RWPE1 (cell line): ENCODE measurements around the gene SEZ6.

ENCODE experiments used
- CTCF ChIA-PET: fragments of 350-600 bp; sonication (Branson Sonifier 250); formaldehyde crosslinking; extraction: SDS; loops from one replicate; lab custom pipeline; 2021; lab: Yijun Ruan, JAX
- POLR2A ChIA-PET: fragments of 400-600 bp; formaldehyde crosslinking; extraction: SDS; loops from one replicate; lab custom pipeline; 2020; ENCODE audit warnings: antibody characterized with exemption; ENCODE audit not compliant: low non-redundant PET; lab: Yijun Ruan, JAX
- DNase-seq: peaks from one replicate; pipeline ENCODE4 v3.0.0; 2012; ENCODE audit warnings: low spot score
- H3K27ac ChIP-seq: fragments of 450-650 bp; 2 replicates; pipeline ENCODE4 v1.5.1; 2017
- CTCF ChIP-seq: fragments of 450-650 bp; conservative IDR thresholded peaks from 2 replicates; pipeline ENCODE4 v1.5.1; 2017; ENCODE audit warnings: low read depth, mild to moderate bottlenecking

The SEZ6 gene

GRCh38 chr17:29008591-29008990 lies 2.8 kb upstream of the SEZ6 start:
- no peak for DNase-seq
- no peak for TF ChIP-seq CTCF
- ChIA-PET CTCF (no interaction called here), POLR2A (interaction anchor here (0.6 kb wide), 1 partner anchor 183 kb away, joined by 11 read pairs; no protein-coding TSS in a partner anchor)
- H3K27ac ChIP-seq = no peak overlapping the region

GRCh38 chr17:29007860-29008455 lies 2.1 kb upstream of the SEZ6 start:
- peak; percentile 90 for DNase-seq
- no peak overlapping the region for H3K27ac ChIP-seq
- ChIA-PET POLR2A (no interaction called here), CTCF (no interaction called here)
- no peak for TF ChIP-seq CTCF

- no peak for TF ChIP-seq CTCF
- no peak for DNase-seq
- ChIA-PET POLR2A (no interaction called here), CTCF (no interaction called here)
- H3K27ac ChIP-seq = no peak overlapping the region
These were observed 1.6 kb upstream of the SEZ6 start for GRCh38 chr17:29007456-29007855.

GRCh38 chr17:29004081-29004692 lies 1.6 kb downstream of the SEZ6 start:
- ChIA-PET POLR2A (interaction anchor here (0.7 kb wide), 1 partner anchor 807 kb away, joined by 4 read pairs; no protein-coding TSS in a partner anchor), CTCF (interaction anchor here (0.6 kb wide), 1 partner anchor 263 kb away, joined by 3 read pairs; no protein-coding TSS in a partner anchor)
- no peak for TF ChIP-seq CTCF
- DNase-seq = no peak
- no peak overlapping the region for H3K27ac ChIP-seq

GRCh38 chr17:29003289-29003688 lies 2.5 kb downstream of the SEZ6 start:
- DNase-seq = no peak
- POLR2A ChIA-PET = no interaction called here
- TF ChIP-seq CTCF = no peak
- CTCF ChIA-PET = no interaction called here
- no peak overlapping the region for H3K27ac ChIP-seq

GRCh38 chr17:29002811-29003210 lies 3.0 kb downstream of the SEZ6 start:
- ChIA-PET CTCF (interaction anchor here (0.5 kb wide), 1 partner anchor 8 kb away, joined by 3 read pairs; no protein-coding TSS in a partner anchor), POLR2A (no interaction called here)
- TF ChIP-seq CTCF = no peak
- no peak overlapping the region for H3K27ac ChIP-seq
- no peak for DNase-seq
